GM18508 (cell line): ENCODE data around the gene CIAO3.

ENCODE experiments used
- ATAC-seq: cut with Tn5 transposase; IDR thresholded peaks from one replicate; pipeline ENCODE4 v1.9.1; 2021; ENCODE audit warnings: moderate number of reproducible peaks; ENCODE audit not compliant: insufficient read depth, unreplicated experiment

Gene CIAO3

GRCh38 chr16:726188-726437, 14.7 kb downstream of the CIAO3 start:
- ATAC-seq, result no peak

DNA sequence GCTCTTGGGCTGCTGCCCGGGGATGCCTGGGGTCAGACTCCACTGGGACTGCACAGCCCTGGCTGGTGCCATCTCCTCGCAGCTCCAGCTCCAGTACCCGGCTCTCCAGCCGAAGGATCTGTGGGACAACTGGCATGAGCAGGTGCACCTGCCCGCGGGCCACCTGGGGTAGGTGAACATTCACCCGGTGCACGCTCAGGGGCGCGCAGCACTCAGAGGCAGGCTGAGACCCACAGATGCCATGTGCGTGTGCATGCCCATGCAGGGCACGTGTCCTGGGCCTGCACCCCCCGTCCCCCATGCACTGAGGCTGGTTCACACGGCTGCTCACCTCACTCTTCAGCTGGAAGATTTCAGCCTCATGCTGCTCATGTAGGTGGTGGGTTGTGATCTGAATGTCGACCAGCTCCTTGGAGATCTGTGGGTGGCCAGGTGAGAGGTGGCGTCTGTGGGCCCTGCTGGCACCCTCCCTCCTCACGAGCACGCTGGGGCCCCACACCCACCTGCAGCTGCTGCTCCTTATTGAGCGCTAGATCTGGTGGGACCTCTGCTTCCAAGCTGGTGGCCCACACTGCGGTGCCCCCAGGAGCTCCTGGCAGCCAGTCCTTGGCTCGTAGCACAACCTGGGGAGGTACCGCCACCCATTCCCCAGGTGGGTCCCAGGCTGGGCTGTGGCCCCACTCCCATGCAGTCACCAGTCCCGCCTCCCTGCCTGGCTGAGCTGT, 15.2 kb downstream of the CIAO3 start:
- ATAC-seq, result no peak

DNA sequence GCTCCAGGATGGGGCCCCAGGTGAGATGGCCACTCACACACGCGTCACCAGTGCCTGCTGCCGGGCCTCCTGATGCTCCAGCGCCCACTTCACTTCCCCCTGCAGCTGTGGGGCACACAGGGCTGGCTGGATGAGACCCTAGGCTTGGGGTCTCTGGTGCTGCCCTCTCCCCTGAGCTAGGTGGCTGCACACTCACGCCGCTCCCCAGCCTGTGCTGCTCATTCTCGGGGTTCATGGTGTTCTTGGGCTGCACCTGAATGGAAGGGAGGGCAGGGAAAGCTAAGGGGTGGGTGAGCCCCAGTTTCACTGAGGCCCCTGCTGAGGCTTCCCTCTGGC, 15.8 kb downstream of the CIAO3 start:
- no peak for ATAC-seq

DNA sequence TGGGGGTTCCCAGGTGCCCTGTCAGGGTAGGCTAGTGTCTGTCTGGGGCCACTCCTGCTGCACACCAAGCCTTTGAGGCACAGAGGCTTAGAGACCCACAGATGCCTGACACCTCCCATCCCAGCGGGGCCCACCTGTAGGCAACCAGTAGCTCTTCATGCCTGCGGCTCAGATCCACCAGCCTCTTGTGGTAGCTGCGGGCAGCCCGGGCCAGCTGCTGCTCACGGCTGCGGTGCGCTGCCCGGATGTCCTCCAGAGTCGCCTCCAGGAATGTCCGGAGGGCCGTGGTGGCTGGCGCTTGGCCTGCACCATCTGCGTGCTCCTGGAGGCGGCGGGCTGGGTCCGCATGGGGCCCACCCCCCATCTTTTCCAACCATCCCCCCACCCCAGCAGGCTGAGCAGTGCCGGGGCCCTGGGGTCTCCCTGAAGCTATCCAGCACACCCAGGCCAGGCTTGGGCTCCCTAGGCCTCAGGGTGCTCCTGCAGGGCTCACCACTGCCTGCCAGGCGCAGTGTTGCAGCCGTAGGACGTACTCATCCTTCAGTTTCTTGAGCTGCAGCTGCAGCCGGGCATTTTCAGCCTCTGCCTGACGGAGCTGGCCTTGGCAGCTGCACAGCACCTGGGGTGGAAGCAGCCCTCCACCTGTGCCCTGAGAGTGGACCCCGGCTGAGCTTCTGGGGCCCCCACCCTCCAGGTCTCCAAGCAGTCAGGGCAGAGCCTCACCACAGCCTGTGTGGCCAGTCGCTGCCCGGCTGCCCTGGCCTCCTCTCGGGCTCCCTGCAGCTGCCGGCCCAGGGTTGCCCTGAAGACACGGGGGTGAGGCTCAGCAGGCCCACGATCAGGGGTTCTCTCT, 16.4 kb downstream of the CIAO3 start:
- no peak for ATAC-seq

DNA sequence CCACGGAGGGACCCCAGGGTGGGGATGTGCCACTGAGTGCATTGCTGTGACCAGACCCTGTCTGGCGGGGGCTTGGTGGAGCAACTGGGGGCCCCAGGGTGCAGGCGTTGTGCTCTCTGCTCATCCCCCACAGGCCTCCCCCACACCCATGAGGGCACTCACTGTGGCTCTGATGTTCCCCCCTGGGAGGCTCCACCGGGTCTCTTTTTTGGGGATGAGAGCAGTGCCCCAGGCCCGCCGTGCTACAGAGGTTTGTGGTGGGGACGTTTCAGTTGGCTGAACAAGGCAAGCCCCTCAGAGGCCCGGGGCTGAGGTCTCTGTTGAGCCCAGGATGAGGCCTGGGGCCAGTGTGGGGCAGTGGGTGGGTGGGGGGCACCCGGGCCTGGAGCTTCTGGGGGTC, 17.1 kb downstream of the CIAO3 start:
- no peak for ATAC-seq

DNA sequence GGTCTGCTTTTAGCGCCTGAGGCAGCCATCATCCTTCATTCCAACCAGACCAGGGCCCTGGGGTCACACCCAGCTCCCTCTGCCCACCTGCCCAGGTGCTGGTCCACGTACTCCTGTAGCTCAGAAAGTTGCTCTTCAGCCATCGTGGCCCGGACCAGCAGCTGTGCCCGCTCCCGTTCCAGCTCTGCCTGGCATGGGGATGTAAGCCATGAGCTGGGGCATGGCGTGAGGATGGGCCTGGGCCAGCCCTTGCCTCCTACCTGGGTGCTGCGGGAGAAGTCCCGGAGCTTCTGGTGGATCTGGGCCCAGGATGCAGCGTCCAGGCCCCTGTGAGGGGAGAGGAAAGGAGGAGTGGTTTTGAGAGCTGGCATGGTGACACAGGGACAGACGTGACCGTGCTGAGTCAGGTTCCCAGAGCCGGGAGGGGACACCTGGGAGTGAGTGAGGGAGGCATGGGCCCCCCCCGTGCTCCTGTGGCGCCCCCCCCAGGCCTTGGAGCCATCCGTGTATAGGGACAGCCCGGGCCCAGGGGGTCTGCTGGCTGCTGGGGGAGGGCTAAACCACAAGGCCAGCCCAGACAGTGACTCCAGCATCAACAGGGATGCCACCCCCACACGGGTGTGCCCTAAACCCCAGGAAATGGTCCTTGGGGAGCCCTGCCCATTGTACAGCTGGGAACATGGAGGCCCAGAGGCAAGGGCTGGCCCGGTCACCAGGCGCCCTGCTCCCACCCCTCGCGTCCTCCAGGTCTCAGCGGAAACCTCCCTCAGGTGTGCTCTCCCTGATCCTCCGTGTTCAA, 17.8 kb downstream of the CIAO3 start:
- ATAC-seq, result no peak

GRCh38 chr16:721765-722540, 18.8 kb downstream of the CIAO3 start:
- ATAC-seq, result no peak

- ATAC-seq, result no peak
Measured at GRCh38 chr16:720990-721764, 19.6 kb downstream of the CIAO3 start, which contains the start of gene ANTKMT. Gene ANTKMT, plus strand, starts transcription at chr16:721146. Its CDS starts 129 bp downstream, at chr16:721275.

GRCh38 chr16:720447-720989, 20.3 kb downstream of the CIAO3 start:
- no peak for ATAC-seq

- no peak for ATAC-seq
Measured at GRCh38 chr16:719815-720446, 20.9 kb downstream of the CIAO3 start.

GRCh38 chr16:718922-719321, 21.9 kb downstream of the CIAO3 start:
- no peak for ATAC-seq

GRCh38 chr16:718389-718788, 22.4 kb downstream of the CIAO3 start:
- ATAC-seq, result no peak

- no peak for ATAC-seq
Measured at GRCh38 chr16:717450-718245, 23.1 kb downstream of the CIAO3 start.

DNA sequence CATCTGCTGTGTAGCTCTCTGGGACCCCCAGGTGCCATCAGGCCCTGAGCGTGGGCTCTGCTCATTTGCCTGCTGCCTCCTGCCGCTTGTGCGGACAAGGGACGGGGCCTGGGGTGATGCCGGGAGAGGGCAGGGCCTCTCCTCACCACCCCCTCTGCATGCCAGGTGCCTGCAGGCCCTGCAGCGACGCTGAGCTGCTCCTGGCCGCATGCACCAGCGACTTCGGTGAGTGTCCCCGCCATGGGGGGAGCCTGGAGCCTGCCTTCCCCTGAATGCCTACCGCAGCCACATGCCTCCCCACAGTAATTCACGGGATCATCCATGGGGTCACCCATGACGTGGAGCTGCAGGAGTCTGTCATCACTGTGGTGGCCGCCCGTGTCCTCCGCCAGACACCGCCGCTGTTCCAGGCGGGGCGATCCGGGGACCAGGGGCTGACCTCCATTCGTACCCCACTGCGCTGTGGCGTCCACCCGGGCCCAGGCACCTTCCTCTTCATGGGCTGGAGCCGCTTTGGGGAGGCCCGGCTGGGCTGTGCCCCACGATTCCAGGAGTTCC, 23.9 kb downstream of the CIAO3 start:
- ATAC-seq, result no peak

DNA sequence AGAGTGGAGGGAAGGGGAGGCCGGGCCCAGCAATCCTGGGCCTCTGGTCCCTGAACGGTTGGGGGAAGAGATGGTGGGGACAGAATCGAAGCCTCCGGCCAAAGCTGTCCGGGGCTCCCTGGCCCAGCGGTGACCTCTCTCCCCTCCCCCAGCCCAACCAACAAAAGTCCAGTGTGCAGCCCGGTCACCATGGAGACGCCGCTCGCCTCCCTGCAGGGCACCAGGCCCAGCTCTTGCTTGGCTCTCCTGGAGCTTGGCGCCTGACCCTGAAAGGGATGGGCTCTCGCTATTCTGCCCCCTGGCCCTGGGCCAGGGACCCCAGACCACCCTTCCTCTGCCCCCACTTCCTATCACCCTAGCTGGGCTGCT, 24.6 kb downstream of the CIAO3 start:
- no peak for ATAC-seq

- no peak for ATAC-seq
Measured at GRCh38 chr16:715477-716199, 25.2 kb downstream of the CIAO3 start.
